Fibroblast of lung (primary cell): ENCODE measurements around the gene PLD5. TPM values are rescaled to one million over a fixed set of nuclear protein-coding genes. Genes with fewer than 3 reads are reported as not detected.

Source experiments
- DNase-seq, 2 donors: peaks; one replicate each; pipeline versions ENCODE4 v3.0.0 to v3.0.0-alpha.2; 2010; ENCODE audit warnings: low read depth in 2 of 2
- H2AFZ ChIP-seq: 2 replicates; pipeline ENCODE4 v1.5.1; 2012; ENCODE audit warnings: low read length, control low read depth, inconsistent platforms
- H3K27ac ChIP-seq: 2 replicates; pipeline ENCODE4 v1.5.1; 2011; ENCODE audit warnings: low read length, control low read depth; ENCODE audit not compliant: insufficient read depth
- H3K27me3 ChIP-seq: 2 replicates; pipeline ENCODE4 v1.5.1; 2011; ENCODE audit warnings: mild to moderate bottlenecking, low read length; ENCODE audit not compliant: control insufficient read depth, insufficient read depth
- H3K36me3 ChIP-seq: 2 replicates; pipeline ENCODE4 v1.5.1; 2011; ENCODE audit warnings: low read length; ENCODE audit not compliant: control insufficient read depth, insufficient read depth
- H3K4me1 ChIP-seq: 2 replicates; pipeline ENCODE4 v1.5.1; 2011; ENCODE audit warnings: low read length; ENCODE audit not compliant: control insufficient read depth, insufficient read depth; ENCODE audit errors: extremely low read depth
- H3K4me2 ChIP-seq: 2 replicates; pipeline ENCODE4 v1.5.1; 2011; ENCODE audit warnings: low read length, control low read depth; ENCODE audit not compliant: insufficient read depth; ENCODE audit errors: extremely low read depth
- H3K4me3 ChIP-seq, 4 experiments: fragments of 200-600 bp in 1 of 4; sonication (generic) in 1 of 4; replicated peaks in 1 of 4; 2 replicates each; pipeline ENCODE4 v1.5.1; 2011 to 2016; ENCODE audit warnings: low read length in 4 of 4, low read depth in 3 of 4, mild to moderate bottlenecking in 3 of 4, control low read depth in 2 of 4, inconsistent platforms in 1 of 4, mixed read lengths in 1 of 4; ENCODE audit not compliant: insufficient read depth in 1 of 4; ENCODE audit errors: control extremely low read depth in 1 of 4
- H3K79me2 ChIP-seq: 2 replicates; pipeline ENCODE4 v1.5.1; 2012; ENCODE audit warnings: mild to moderate bottlenecking, low read length, inconsistent platforms; ENCODE audit not compliant: control insufficient read depth, insufficient read depth
- H3K9ac ChIP-seq: 2 replicates; pipeline ENCODE4 v1.5.1; 2011; ENCODE audit warnings: mild to moderate bottlenecking, low read length, control low read depth; ENCODE audit not compliant: insufficient read depth
- H3K9me3 ChIP-seq: 2 replicates; pipeline ENCODE4 v1.5.1; 2012; ENCODE audit warnings: low read depth, low read length; ENCODE audit not compliant: control insufficient read depth, insufficient read depth
- H4K20me1 ChIP-seq: 2 replicates; pipeline ENCODE4 v1.5.1; 2011; ENCODE audit warnings: low read length; ENCODE audit not compliant: control insufficient read depth, insufficient read depth; ENCODE audit errors: extremely low read depth
- EZH2 ChIP-seq: IDR thresholded peaks from 2 replicates; pipeline ENCODE4 v1.5.1; 2012; ENCODE audit warnings: low read length, control low read depth, mild to moderate bottlenecking; ENCODE audit errors: missing control alignments
- polyA plus RNA-seq, 2 donors: library from polyadenylated mRNA; depleted of rRNA in 1 of 2; stranded (reverse) in 1 of 2; unstranded in 1 of 2; fragments of >200 nt; gene quantifications; 2 replicates each; pipeline ENCODE4 v1.2.1, GENCODE V29; 2011 to 2012; ENCODE audit warnings: missing spikeins in 1 of 2
- total RNA-seq: library from RNA; depleted of rRNA; stranded (reverse); fragments of >200 nt; gene quantifications from 2 replicates; pipeline ENCODE4 v1.2.1, GENCODE V29; 2014
- TF ChIP-seq, protein P1 (sequence below), 2 donors: IDR thresholded peaks in 1 of 2; conservative IDR thresholded peaks in 1 of 2; 1 replicate in 1 of 2; 2 replicates in 1 of 2; pipeline ENCODE4 v1.5.1; 2011 to 2012; ENCODE audit warnings: low read length in 2 of 2, control low read depth in 1 of 2, inconsistent platforms in 1 of 2, low read depth in 1 of 2, mild to moderate bottlenecking in 1 of 2

Gene PLD5
- total and polyA plus RNA-seq, 2 donors (not counting 1 experiment from before 2014, with no cell fraction given), result under 0.01 to 0.02 TPM

DNA sequence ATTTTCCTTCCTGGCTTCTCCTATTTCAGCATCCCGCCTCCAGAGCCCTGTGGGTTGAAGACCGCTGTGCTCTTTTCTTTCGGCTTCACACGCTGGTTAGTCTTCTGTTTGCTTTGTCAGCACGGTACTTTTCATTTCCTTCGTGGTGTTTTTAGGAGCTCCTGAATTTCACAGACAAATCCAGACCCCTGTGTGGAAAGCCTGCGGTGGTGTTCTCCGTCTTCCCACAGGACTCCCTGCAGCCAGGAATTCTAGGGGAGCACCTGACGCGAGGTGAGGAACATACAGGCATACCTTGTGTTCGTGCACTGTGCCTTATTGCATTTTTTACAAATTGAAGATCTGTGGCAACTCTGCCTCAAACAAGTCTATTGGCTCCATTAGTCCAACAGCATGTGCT lies 315.4 kb downstream of the PLD5 start:
- Histone ChIP-seq H3K4me1 (no peaks in the 10 kb centered on the region), H2AFZ (no peak overlapping the region), H3K9ac (no peak overlapping the region), H3K9me3 (no peaks in the 10 kb centered on the region), H3K36me3 (no peaks in the 10 kb centered on the region), H3K4me2 (no peak overlapping the region), H3K4me3 (no peak overlapping the region), H4K20me1 (no peaks in the 10 kb centered on the region), H3K27me3 (no peaks in the 10 kb centered on the region), H3K79me2 (no peaks in the 10 kb centered on the region), H3K27ac (no peak overlapping the region)
- no peak for TF ChIP-seq EZH2
- TF ChIP-seq, protein P1, sequence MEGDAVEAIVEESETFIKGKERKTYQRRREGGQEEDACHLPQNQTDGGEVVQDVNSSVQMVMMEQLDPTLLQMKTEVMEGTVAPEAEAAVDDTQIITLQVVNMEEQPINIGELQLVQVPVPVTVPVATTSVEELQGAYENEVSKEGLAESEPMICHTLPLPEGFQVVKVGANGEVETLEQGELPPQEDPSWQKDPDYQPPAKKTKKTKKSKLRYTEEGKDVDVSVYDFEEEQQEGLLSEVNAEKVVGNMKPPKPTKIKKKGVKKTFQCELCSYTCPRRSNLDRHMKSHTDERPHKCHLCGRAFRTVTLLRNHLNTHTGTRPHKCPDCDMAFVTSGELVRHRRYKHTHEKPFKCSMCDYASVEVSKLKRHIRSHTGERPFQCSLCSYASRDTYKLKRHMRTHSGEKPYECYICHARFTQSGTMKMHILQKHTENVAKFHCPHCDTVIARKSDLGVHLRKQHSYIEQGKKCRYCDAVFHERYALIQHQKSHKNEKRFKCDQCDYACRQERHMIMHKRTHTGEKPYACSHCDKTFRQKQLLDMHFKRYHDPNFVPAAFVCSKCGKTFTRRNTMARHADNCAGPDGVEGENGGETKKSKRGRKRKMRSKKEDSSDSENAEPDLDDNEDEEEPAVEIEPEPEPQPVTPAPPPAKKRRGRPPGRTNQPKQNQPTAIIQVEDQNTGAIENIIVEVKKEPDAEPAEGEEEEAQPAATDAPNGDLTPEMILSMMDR (conservative IDR thresholded peaks at IDR 0.05 in 1 of 2, IDR thresholded peaks at IDR 0.05 in 1 of 2; ENCODE audit: low read depth in 1 of 2, low read length in 2 of 2), result no peak
- no peak for DNase-seq

GRCh38 chr1:242208021-242208420 lies 316.5 kb downstream of the PLD5 start:
- H3K27ac ChIP-seq, result no peak overlapping the region
- no peak overlapping the region for H2AFZ ChIP-seq
- no peaks in the 10 kb centered on the region for H3K36me3 ChIP-seq
- TF ChIP-seq, protein P1 (conservative IDR thresholded peaks at IDR 0.05 in 1 of 2, IDR thresholded peaks at IDR 0.05 in 1 of 2; ENCODE audit: low read depth in 1 of 2, low read length in 2 of 2), result no peak
- no peak for TF ChIP-seq EZH2
- H3K4me2 ChIP-seq, result no peak overlapping the region
- H3K4me3 ChIP-seq, result no peak overlapping the region
- no peak overlapping the region for H3K9ac ChIP-seq
- DNase-seq, result no peak
- no peaks in the 10 kb centered on the region for H4K20me1 ChIP-seq
- no peaks in the 10 kb centered on the region for H3K4me1 ChIP-seq
- no peaks in the 10 kb centered on the region for H3K27me3 ChIP-seq
- no peaks in the 10 kb centered on the region for H3K9me3 ChIP-seq
- no peaks in the 10 kb centered on the region for H3K79me2 ChIP-seq

GRCh38 chr1:242206994-242207393 lies 317.5 kb downstream of the PLD5 start:
- no peaks in the 10 kb centered on the region for H3K79me2 ChIP-seq
- H3K4me3 ChIP-seq, result no peak overlapping the region
- no peak overlapping the region for H3K27ac ChIP-seq
- H3K4me1 ChIP-seq, result no peaks in the 10 kb centered on the region
- TF ChIP-seq, protein P1 (conservative IDR thresholded peaks at IDR 0.05 in 1 of 2, IDR thresholded peaks at IDR 0.05 in 1 of 2; ENCODE audit: low read depth in 1 of 2, low read length in 2 of 2), result no peak
- TF ChIP-seq EZH2, result no peak
- no peak overlapping the region for H2AFZ ChIP-seq
- H3K4me2 ChIP-seq, result no peak overlapping the region
- H3K9me3 ChIP-seq, result no peaks in the 10 kb centered on the region
- no peaks in the 10 kb centered on the region for H4K20me1 ChIP-seq
- H3K27me3 ChIP-seq, result no peaks in the 10 kb centered on the region
- H3K36me3 ChIP-seq, result no peaks in the 10 kb centered on the region
- no peak for DNase-seq
- no peak overlapping the region for H3K9ac ChIP-seq
